Islet of Langerhans (tissue), 1 donor: ENCODE measurements around the gene TCF4.

Experiments used
- FAIRE-seq: peaks from one replicate; lab custom pipeline; 2011; peaks lifted over from hg19 to GRCh38; lab: Jason Lieb, UNC

Gene TCF4

GRCh38 chr18:55253814-55254213 lies 334.2 kb downstream of the TCF4 start:
- no peak for FAIRE-seq

GRCh38 chr18:55252901-55253300 lies 335.1 kb downstream of the TCF4 start:
- no peak for FAIRE-seq

- FAIRE-seq, result no peak
Observed at GRCh38 chr18:55252053-55252675, 335.8 kb downstream of the TCF4 start.

GRCh38 chr18:55251254-55251971 lies 336.6 kb downstream of the TCF4 start:
- no peak for FAIRE-seq

- no peak for FAIRE-seq
Observed at GRCh38 chr18:55250768-55251173, 337.2 kb downstream of the TCF4 start.

GRCh38 chr18:55249550-55249949 lies 338.4 kb downstream of the TCF4 start:
- FAIRE-seq, result no peak

- no peak for FAIRE-seq
Observed at GRCh38 chr18:55248495-55248894, 339.5 kb downstream of the TCF4 start.

- no peak for FAIRE-seq
Observed at GRCh38 chr18:55247032-55247431, 341.0 kb downstream of the TCF4 start.

GRCh38 chr18:55246278-55246677 lies 341.7 kb downstream of the TCF4 start:
- no peak for FAIRE-seq

- no peak for FAIRE-seq
Observed at GRCh38 chr18:55245211-55245614, 342.8 kb downstream of the TCF4 start.

- no peak for FAIRE-seq
Observed at GRCh38 chr18:55244546-55244945, 343.4 kb downstream of the TCF4 start.

- no peak for FAIRE-seq
Observed at GRCh38 chr18:55243857-55244256, 344.1 kb downstream of the TCF4 start.

GRCh38 chr18:55243255-55243654 lies 344.7 kb downstream of the TCF4 start:
- no peak for FAIRE-seq

- no peak for FAIRE-seq
Observed at GRCh38 chr18:55240978-55241377, 347.0 kb downstream of the TCF4 start.

- no peak for FAIRE-seq
Observed at GRCh38 chr18:55239740-55240139, 348.3 kb downstream of the TCF4 start.

- FAIRE-seq, result no peak
Observed at GRCh38 chr18:55237660-55238059, 350.3 kb downstream of the TCF4 start.

- no peak for FAIRE-seq
Observed at GRCh38 chr18:55236150-55236931, 351.7 kb downstream of the TCF4 start.

- FAIRE-seq, result no peak
Observed at GRCh38 chr18:55235094-55235461, 352.9 kb downstream of the TCF4 start.

- FAIRE-seq, result peak; percentile 87
Observed at GRCh38 chr18:55234366-55235093, 353.5 kb downstream of the TCF4 start.

- no peak for FAIRE-seq
Observed at GRCh38 chr18:55233857-55234256, 354.1 kb downstream of the TCF4 start.

- FAIRE-seq, result no peak
Observed at GRCh38 chr18:55232506-55232905, 355.5 kb downstream of the TCF4 start.

- FAIRE-seq, result no peak
Observed at GRCh38 chr18:55229682-55230081, 358.3 kb downstream of the TCF4 start.

GRCh38 chr18:55228707-55229106 lies 359.3 kb downstream of the TCF4 start:
- no peak for FAIRE-seq
